WTC11 (cell line): Measurements from ENCODE around the gene RPL35. TPM values are rescaled to one million over a fixed set of nuclear protein-coding genes. Genes with fewer than 3 reads are reported as not detected.

Experiments
- ATF1 ChIP-seq: sonication (generic); formaldehyde crosslinking; IDR thresholded peaks from 2 replicates; pipeline ENCODE4 v1.8.1; 2023; ENCODE audit warnings: mild to moderate bottlenecking, moderate library complexity, missing genetic modification reagents
- ATF6 ChIP-seq: sonication (generic); formaldehyde crosslinking; IDR thresholded peaks from 2 replicates; pipeline ENCODE4 v1.8.1; 2023; ENCODE audit warnings: mild to moderate bottlenecking, missing genetic modification reagents
- CBFB ChIP-seq: sonication (generic); formaldehyde crosslinking; IDR thresholded peaks from 2 replicates; pipeline ENCODE4 v1.8.1; 2022; ENCODE audit warnings: mild to moderate bottlenecking, low read depth, missing genetic modification reagents
- CREB1 ChIP-seq: sonication (generic); formaldehyde crosslinking; IDR thresholded peaks from 2 replicates; pipeline ENCODE4 v1.8.0; 2023; ENCODE audit warnings: mild to moderate bottlenecking, missing genetic modification reagents
- ESRRA ChIP-seq: sonication (generic); formaldehyde crosslinking; IDR thresholded peaks from 2 replicates; pipeline ENCODE4 v1.8.1; 2022; ENCODE audit warnings: mild to moderate bottlenecking, missing genetic modification reagents, borderline replicate concordance
- ETV6 ChIP-seq: sonication (generic); formaldehyde crosslinking; IDR thresholded peaks from 2 replicates; pipeline ENCODE4 v1.8.1; 2022; ENCODE audit warnings: mild to moderate bottlenecking, missing genetic modification reagents
- GABPB1 ChIP-seq: sonication (generic); formaldehyde crosslinking; IDR thresholded peaks from 2 replicates; pipeline ENCODE4 v1.8.1; 2023; ENCODE audit warnings: mild to moderate bottlenecking, missing genetic modification reagents
- HMGA2 ChIP-seq: fragments of 250-450 bp; sonication (Bioruptor Pico); IDR thresholded peaks from 2 replicates; pipeline ENCODE4 v1.4.0; 2021; ENCODE audit warnings: mild to moderate bottlenecking, moderate library complexity
- IRF2 ChIP-seq: sonication (generic); formaldehyde crosslinking; IDR thresholded peaks from 2 replicates; pipeline ENCODE4 v1.8.0; 2022; ENCODE audit warnings: low read depth, missing genetic modification reagents, borderline replicate concordance
- KAT7 ChIP-seq: sonication (generic); formaldehyde crosslinking; IDR thresholded peaks from 2 replicates; pipeline ENCODE4 v1.8.1; 2023; ENCODE audit warnings: missing genetic modification reagents, mild to moderate bottlenecking, borderline replicate concordance
- MXD4 ChIP-seq: fragments of 250-450 bp; sonication (Bioruptor Pico); IDR thresholded peaks from 2 replicates; pipeline ENCODE4 v1.8.0; 2021; ENCODE audit warnings: mild to moderate bottlenecking, moderate library complexity, borderline replicate concordance
- NFYB ChIP-seq: sonication (generic); formaldehyde crosslinking; conservative IDR thresholded peaks from 2 replicates; pipeline ENCODE4 v1.8.0; 2022; ENCODE audit warnings: low read depth, missing genetic modification reagents
- NR3C1 ChIP-seq: sonication (generic); formaldehyde crosslinking; conservative IDR thresholded peaks from 2 replicates; pipeline ENCODE4 v1.8.1; 2023; ENCODE audit warnings: low read depth, mild to moderate bottlenecking, missing genetic modification reagents
- OVOL2 ChIP-seq: fragments of 250-450 bp; sonication (Bioruptor Pico); IDR thresholded peaks from 2 replicates; pipeline ENCODE4 v1.9.0; 2021; ENCODE audit warnings: mild to moderate bottlenecking, borderline replicate concordance
- RELA ChIP-seq: sonication (generic); formaldehyde crosslinking; IDR thresholded peaks from 2 replicates; pipeline ENCODE4 v1.8.1; 2022; ENCODE audit warnings: missing genetic modification reagents, mild to moderate bottlenecking, borderline replicate concordance
- RORB ChIP-seq: fragments of 250-450 bp; sonication (Bioruptor Pico); IDR thresholded peaks from 2 replicates; pipeline ENCODE4 v1.9.0; 2021; ENCODE audit warnings: mild to moderate bottlenecking
- TEAD4 ChIP-seq: sonication (generic); formaldehyde crosslinking; IDR thresholded peaks from 2 replicates; pipeline ENCODE4 v1.8.0; 2022; ENCODE audit warnings: mild to moderate bottlenecking, missing genetic modification reagents
- TP53 ChIP-seq: sonication (generic); formaldehyde crosslinking; IDR thresholded peaks from 2 replicates; pipeline ENCODE4 v1.8.1; 2023; ENCODE audit warnings: mild to moderate bottlenecking, missing genetic modification reagents
- USF2 ChIP-seq: sonication (generic); formaldehyde crosslinking; IDR thresholded peaks from 2 replicates; pipeline ENCODE4 v1.8.1; 2023; ENCODE audit warnings: mild to moderate bottlenecking, missing genetic modification reagents, moderate library complexity
- ZBTB21 ChIP-seq: sonication (generic); formaldehyde crosslinking; IDR thresholded peaks from 2 replicates; pipeline ENCODE4 v1.8.1; 2023; ENCODE audit warnings: mild to moderate bottlenecking, missing genetic modification reagents, borderline replicate concordance
- ZBTB43 ChIP-seq: sonication (generic); formaldehyde crosslinking; IDR thresholded peaks from 2 replicates; pipeline ENCODE4 v1.8.1; 2023; ENCODE audit warnings: mild to moderate bottlenecking, missing genetic modification reagents
- ZMAT4 ChIP-seq: fragments of 250-450 bp; sonication (Bioruptor Pico); IDR thresholded peaks from 2 replicates; pipeline ENCODE4 v1.9.0; 2021; ENCODE audit warnings: mild to moderate bottlenecking
- ZNF138 ChIP-seq: sonication (generic); formaldehyde crosslinking; conservative IDR thresholded peaks from 2 replicates; pipeline ENCODE4 v1.8.1; 2022; ENCODE audit warnings: mild to moderate bottlenecking, moderate library complexity, missing genetic modification reagents
- ZNF219 ChIP-seq: sonication (generic); formaldehyde crosslinking; IDR thresholded peaks from 2 replicates; pipeline ENCODE4 v1.8.0; 2023; ENCODE audit warnings: missing genetic modification reagents, mild to moderate bottlenecking, borderline replicate concordance
- ZNF317 ChIP-seq: sonication (generic); formaldehyde crosslinking; IDR thresholded peaks from 2 replicates; pipeline ENCODE4 v1.8.1; 2023; ENCODE audit warnings: low read depth, mild to moderate bottlenecking, moderate library complexity, missing genetic modification reagents, borderline replicate concordance
- ZNF423 ChIP-seq: fragments of 250-450 bp; sonication (Bioruptor Pico); IDR thresholded peaks from 2 replicates; pipeline ENCODE4 v2.1.2; 2022; ENCODE audit warnings: mild to moderate bottlenecking, moderate library complexity
- ZNF671 ChIP-seq: fragments of 250-450 bp; sonication (Bioruptor Pico); IDR thresholded peaks from 2 replicates; pipeline ENCODE4 v1.8.0; 2021; ENCODE audit warnings: mild to moderate bottlenecking
- total RNA-seq: library from RNA; stranded (reverse); gene quantifications from 3 replicates; pipeline ENCODE4 v1.2.3, GENCODE V29; 2021
- TF ChIP-seq, protein P1 (sequence below): sonication (generic); formaldehyde crosslinking; IDR thresholded peaks from 2 replicates; pipeline ENCODE4 v1.8.1; 2022; ENCODE audit warnings: mild to moderate bottlenecking, moderate library complexity, missing genetic modification reagents
- TF ChIP-seq, protein P2 (sequence below): sonication (generic); formaldehyde crosslinking; IDR thresholded peaks from 2 replicates; pipeline ENCODE4 v1.8.0; 2022; ENCODE audit warnings: mild to moderate bottlenecking, missing genetic modification reagents
- TF ChIP-seq, protein P3 (sequence below): sonication (generic); formaldehyde crosslinking; IDR thresholded peaks from 2 replicates; pipeline ENCODE4 v1.8.1; 2023; ENCODE audit warnings: mild to moderate bottlenecking, moderate library complexity, missing genetic modification reagents

RPL35 gene
- total RNA-seq, 1 experiment from 2014 or later = 1,710 TPM

DNA sequence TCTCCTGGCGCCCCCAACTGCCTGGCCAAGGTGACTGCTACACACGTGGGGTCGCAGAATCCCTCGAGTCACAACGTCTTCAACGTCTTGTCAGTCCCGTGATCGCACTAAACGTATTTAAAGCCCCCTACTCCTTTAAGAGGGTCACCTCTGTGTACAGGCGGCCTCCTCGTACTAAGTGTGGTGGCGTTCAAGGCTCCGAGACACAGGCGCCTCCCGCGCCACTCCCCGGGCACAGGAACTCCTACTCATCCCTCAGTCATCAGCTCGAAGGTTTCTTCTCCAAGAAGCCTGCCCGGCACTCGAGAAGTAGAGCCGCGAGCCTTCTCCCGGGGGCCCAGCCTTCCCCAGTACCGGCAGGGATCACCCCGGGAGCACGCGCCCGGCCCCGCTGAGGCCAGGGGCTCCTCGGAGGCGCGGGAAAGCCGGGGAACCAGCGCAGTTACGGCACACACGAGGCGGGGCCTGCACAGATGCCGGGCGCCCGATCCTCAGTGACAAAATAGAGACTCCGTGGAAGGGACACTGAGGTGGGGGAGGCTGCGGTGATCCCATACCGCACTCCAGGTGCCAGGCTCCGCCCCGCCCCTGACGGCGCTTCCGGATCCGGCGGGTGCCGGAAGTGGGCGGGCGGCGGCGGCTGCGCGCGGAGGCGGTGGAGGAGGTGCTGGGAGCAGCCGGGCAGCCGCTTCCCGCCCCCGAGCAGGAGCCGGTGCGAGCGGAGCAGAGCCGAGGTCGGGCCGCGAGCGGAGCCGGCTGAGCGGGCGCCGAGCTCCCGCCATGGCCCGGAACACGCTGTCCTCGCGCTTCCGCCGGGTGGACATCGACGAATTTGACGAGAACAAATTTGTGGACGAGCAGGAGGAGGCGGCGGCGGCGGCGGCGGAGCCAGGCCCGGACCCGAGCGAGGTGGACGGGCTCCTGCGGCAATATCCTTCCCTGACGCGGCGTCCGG, 7.0 kb upstream of the RPL35 start (continued):
- TF ChIP-seq ZNF317 (CRISPR knock-in tag) = no peak; the same call in 1 of the 2 replicates
- 0 out of 2 replicates have a peak, but pooled peaks have one; percentile 44 for TF ChIP-seq ATF1 (CRISPR knock-in tag)
- TF ChIP-seq KAT7 = no peak
- peak; percentile 88 for TF ChIP-seq ZNF138 (CRISPR knock-in tag)
- TF ChIP-seq ZMAT4 (CRISPR knock-in tag) = no peak
- TF ChIP-seq ZBTB43 (CRISPR knock-in tag) = peak; percentile 23; the same call in 1 of the 2 replicates
- TF ChIP-seq, protein P1, sequence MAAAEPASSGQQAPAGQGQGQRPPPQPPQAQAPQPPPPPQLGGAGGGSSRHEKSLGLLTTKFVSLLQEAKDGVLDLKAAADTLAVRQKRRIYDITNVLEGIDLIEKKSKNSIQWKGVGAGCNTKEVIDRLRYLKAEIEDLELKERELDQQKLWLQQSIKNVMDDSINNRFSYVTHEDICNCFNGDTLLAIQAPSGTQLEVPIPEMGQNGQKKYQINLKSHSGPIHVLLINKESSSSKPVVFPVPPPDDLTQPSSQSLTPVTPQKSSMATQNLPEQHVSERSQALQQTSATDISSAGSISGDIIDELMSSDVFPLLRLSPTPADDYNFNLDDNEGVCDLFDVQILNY (CRISPR knock-in tag) = peak; percentile 97
- TF ChIP-seq ZBTB21 (CRISPR knock-in tag) = peak; percentile 47; the same call in 1 of the 2 replicates
- no peak for TF ChIP-seq HMGA2 (CRISPR knock-in tag)
- TF ChIP-seq ZNF423 (CRISPR knock-in tag) = no peak
- TF ChIP-seq NFYB (CRISPR knock-in tag) = peak; percentile 8; the same call in 1 of the 2 replicates
- no peak for TF ChIP-seq TEAD4 (CRISPR knock-in tag)
- peak; percentile 29; the same call in 1 of the 2 replicates for TF ChIP-seq USF2 (CRISPR knock-in tag)
- TF ChIP-seq ATF6 (CRISPR knock-in tag) = no peak
- 0 out of 2 replicates have a peak, but pooled peaks have one; percentile 32 for TF ChIP-seq ZNF219 (CRISPR knock-in tag)
- TF ChIP-seq, protein P2, sequence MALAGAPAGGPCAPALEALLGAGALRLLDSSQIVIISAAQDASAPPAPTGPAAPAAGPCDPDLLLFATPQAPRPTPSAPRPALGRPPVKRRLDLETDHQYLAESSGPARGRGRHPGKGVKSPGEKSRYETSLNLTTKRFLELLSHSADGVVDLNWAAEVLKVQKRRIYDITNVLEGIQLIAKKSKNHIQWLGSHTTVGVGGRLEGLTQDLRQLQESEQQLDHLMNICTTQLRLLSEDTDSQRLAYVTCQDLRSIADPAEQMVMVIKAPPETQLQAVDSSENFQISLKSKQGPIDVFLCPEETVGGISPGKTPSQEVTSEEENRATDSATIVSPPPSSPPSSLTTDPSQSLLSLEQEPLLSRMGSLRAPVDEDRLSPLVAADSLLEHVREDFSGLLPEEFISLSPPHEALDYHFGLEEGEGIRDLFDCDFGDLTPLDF (CRISPR knock-in tag) = no peak
- TF ChIP-seq, protein P3, sequence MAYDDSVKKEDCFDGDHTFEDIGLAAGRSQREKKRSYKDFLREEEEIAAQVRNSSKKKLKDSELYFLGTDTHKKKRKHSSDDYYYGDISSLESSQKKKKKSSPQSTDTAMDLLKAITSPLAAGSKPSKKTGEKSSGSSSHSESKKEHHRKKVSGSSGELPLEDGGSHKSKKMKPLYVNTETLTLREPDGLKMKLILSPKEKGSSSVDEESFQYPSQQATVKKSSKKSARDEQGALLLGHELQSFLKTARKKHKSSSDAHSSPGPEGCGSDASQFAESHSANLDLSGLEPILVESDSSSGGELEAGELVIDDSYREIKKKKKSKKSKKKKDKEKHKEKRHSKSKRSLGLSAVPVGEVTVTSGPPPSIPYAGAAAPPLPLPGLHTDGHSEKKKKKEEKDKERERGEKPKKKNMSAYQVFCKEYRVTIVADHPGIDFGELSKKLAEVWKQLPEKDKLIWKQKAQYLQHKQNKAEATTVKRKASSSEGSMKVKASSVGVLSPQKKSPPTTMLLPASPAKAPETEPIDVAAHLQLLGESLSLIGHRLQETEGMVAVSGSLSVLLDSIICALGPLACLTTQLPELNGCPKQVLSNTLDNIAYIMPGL = peak; percentile 63; the same call in 1 of the 2 replicates
- no peak for TF ChIP-seq ZNF671
- TF ChIP-seq IRF2 (CRISPR knock-in tag) = no peak
- 0 out of 2 replicates have a peak, but pooled peaks have one; percentile 13 for TF ChIP-seq ESRRA (CRISPR knock-in tag)
- no peak for TF ChIP-seq MXD4 (CRISPR knock-in tag)
- no peak for TF ChIP-seq CBFB (CRISPR knock-in tag)
- TF ChIP-seq RELA (CRISPR knock-in tag) = peak; percentile 42; the same call in 1 of the 2 replicates
- TF ChIP-seq GABPB1 (CRISPR knock-in tag) = peak; percentile 38; the same call in 1 of the 2 replicates
- TF ChIP-seq CREB1 (CRISPR knock-in tag) = no peak
- no peak for TF ChIP-seq OVOL2 (CRISPR knock-in tag)
- TF ChIP-seq RORB (CRISPR knock-in tag) = no peak
- no peak for TF ChIP-seq ETV6 (CRISPR knock-in tag)
- 0 out of 2 replicates have a peak, but pooled peaks have one; percentile 26 for TF ChIP-seq NR3C1 (CRISPR knock-in tag)
- TF ChIP-seq TP53 (CRISPR knock-in tag) = peak; percentile 83; the same call in 1 of the 2 replicates
